ENCODE results near the gene SIRT3.

DNA sequence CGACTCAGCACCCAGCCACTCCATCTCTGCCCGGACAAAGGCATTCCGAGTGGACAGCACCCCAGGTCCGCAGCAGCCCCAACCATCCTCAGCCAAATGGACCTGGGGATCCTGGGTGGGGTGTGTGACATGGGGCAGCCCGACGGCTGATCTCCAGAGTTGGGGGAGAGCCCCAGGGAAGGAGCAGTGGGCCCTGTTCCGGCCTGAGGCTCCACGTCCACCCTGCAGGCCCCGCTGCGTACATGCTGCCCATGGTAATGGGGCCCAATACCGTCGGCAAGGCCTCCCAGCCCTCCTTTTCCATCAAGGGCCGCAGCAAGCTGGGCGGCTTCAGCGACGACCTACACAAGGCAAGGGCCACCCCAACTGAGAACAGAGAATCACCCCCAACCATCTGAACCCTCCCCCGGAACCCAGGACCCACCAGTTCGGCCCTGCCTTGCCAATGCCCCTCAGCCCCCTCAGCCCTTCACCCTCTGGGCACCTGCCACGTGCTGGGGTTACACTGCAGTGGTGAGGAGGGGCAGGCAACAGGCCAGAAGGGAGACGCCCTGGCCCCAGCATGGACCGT, 37.8 kb downstream of the SIRT3 start:
- TF ChIP-seq CTCF (CRISPR knock-in tag; IDR thresholded peaks at IDR 0.05), result no peak
- TF ChIP-seq, protein P1, sequence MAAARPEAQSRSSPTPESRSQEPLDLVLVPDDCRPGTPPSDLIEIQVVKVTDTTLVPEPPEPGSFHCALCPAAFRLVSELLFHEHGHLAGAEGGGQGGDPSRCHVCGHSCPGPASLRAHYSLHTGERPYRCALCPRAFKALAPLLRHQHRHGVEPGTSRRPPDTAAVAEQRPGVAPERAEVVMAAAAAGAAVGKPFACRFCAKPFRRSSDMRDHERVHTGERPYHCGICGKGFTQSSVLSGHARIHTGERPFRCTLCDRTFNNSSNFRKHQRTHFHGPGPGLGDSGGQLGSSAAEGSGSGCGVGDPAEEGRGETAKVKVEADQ (CRISPR knock-in tag; IDR thresholded peaks at IDR 0.05; ENCODE audit: borderline replicate concordance), result no peak
- TF ChIP-seq EZH2 (conservative IDR thresholded peaks at IDR 0.05; ENCODE audit: low read depth, low read length), result no peak
- TF ChIP-seq ETV6 (CRISPR knock-in tag; conservative IDR thresholded peaks at IDR 0.05), result no peak
- TF ChIP-seq, protein P2, sequence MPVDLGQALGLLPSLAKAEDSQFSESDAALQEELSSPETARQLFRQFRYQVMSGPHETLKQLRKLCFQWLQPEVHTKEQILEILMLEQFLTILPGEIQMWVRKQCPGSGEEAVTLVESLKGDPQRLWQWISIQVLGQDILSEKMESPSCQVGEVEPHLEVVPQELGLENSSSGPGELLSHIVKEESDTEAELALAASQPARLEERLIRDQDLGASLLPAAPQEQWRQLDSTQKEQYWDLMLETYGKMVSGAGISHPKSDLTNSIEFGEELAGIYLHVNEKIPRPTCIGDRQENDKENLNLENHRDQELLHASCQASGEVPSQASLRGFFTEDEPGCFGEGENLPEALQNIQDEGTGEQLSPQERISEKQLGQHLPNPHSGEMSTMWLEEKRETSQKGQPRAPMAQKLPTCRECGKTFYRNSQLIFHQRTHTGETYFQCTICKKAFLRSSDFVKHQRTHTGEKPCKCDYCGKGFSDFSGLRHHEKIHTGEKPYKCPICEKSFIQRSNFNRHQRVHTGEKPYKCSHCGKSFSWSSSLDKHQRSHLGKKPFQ (CRISPR knock-in tag; IDR thresholded peaks at IDR 0.05; ENCODE audit: insufficient replicate concordance), result no peak
- no peak for TF ChIP-seq ZNF274 (CRISPR knock-in tag; IDR thresholded peaks at IDR 0.05)
- TF ChIP-seq, protein P3, sequence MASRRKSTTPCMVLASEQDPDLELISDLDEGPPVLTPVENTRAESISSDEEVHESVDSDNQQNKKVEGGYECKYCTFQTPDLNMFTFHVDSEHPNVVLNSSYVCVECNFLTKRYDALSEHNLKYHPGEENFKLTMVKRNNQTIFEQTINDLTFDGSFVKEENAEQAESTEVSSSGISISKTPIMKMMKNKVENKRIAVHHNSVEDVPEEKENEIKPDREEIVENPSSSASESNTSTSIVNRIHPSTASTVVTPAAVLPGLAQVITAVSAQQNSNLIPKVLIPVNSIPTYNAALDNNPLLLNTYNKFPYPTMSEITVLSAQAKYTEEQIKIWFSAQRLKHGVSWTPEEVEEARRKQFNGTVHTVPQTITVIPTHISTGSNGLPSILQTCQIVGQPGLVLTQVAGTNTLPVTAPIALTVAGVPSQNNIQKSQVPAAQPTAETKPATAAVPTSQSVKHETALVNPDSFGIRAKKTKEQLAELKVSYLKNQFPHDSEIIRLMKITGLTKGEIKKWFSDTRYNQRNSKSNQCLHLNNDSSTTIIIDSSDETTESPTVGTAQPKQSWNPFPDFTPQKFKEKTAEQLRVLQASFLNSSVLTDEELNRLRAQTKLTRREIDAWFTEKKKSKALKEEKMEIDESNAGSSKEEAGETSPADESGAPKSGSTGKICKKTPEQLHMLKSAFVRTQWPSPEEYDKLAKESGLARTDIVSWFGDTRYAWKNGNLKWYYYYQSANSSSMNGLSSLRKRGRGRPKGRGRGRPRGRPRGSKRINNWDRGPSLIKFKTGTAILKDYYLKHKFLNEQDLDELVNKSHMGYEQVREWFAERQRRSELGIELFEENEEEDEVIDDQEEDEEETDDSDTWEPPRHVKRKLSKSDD (CRISPR knock-in tag; IDR thresholded peaks at IDR 0.05; ENCODE audit: low read depth), result no peak
- no peak for TF ChIP-seq NR2C2 (CRISPR knock-in tag; IDR thresholded peaks at IDR 0.05; ENCODE audit: borderline replicate concordance)
- no peak for TF ChIP-seq SAFB2 (CRISPR knock-in tag; IDR thresholded peaks at IDR 0.05; ENCODE audit: borderline replicate concordance, low read depth)
- TF ChIP-seq ZNF781 (CRISPR knock-in tag; IDR thresholded peaks at IDR 0.05; ENCODE audit: borderline replicate concordance, not compliant biosample characterization), result no peak
- TF ChIP-seq, protein P4, sequence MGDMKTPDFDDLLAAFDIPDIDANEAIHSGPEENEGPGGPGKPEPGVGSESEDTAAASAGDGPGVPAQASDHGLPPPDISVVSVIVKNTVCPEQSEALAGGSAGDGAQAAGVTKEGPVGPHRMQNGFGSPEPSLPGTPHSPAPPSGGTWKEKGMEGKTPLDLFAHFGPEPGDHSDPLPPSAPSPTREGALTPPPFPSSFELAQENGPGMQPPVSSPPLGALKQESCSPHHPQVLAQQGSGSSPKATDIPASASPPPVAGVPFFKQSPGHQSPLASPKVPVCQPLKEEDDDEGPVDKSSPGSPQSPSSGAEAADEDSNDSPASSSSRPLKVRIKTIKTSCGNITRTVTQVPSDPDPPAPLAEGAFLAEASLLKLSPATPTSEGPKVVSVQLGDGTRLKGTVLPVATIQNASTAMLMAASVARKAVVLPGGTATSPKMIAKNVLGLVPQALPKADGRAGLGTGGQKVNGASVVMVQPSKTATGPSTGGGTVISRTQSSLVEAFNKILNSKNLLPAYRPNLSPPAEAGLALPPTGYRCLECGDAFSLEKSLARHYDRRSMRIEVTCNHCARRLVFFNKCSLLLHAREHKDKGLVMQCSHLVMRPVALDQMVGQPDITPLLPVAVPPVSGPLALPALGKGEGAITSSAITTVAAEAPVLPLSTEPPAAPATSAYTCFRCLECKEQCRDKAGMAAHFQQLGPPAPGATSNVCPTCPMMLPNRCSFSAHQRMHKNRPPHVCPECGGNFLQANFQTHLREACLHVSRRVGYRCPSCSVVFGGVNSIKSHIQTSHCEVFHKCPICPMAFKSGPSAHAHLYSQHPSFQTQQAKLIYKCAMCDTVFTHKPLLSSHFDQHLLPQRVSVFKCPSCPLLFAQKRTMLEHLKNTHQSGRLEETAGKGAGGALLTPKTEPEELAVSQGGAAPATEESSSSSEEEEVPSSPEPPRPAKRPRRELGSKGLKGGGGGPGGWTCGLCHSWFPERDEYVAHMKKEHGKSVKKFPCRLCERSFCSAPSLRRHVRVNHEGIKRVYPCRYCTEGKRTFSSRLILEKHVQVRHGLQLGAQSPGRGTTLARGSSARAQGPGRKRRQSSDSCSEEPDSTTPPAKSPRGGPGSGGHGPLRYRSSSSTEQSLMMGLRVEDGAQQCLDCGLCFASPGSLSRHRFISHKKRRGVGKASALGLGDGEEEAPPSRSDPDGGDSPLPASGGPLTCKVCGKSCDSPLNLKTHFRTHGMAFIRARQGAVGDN (CRISPR knock-in tag; IDR thresholded peaks at IDR 0.05), result no peak
- TF ChIP-seq POLR2AphosphoS5 (IDR thresholded peaks at IDR 0.05; ENCODE audit: low read depth, low read length), result no peak
- TF ChIP-seq FOXJ3 (CRISPR knock-in tag; IDR thresholded peaks at IDR 0.05; ENCODE audit: borderline replicate concordance), result no peak
- TF ChIP-seq, protein P5, sequence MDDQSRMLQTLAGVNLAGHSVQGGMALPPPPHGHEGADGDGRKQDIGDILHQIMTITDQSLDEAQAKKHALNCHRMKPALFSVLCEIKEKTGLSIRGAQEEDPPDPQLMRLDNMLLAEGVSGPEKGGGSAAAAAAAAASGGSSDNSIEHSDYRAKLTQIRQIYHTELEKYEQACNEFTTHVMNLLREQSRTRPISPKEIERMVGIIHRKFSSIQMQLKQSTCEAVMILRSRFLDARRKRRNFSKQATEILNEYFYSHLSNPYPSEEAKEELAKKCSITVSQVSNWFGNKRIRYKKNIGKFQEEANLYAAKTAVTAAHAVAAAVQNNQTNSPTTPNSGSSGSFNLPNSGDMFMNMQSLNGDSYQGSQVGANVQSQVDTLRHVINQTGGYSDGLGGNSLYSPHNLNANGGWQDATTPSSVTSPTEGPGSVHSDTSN (CRISPR knock-in tag; IDR thresholded peaks at IDR 0.05; ENCODE audit: borderline replicate concordance), result no peak
